T47D (cell line): Measurements from ENCODE around the gene GALNT2.

Experiments
- DNase-seq, 2 experiments: peaks; one replicate each; pipeline versions ENCODE4 v3.0.0 to v3.0.0-alpha.2; 2011 to 2012; ENCODE audit warnings: low read depth in 1 of 2, low spot score in 1 of 2
- JUND ChIP-seq: IDR thresholded peaks from 2 replicates; pipeline ENCODE4 v1.6.1; 2012; ENCODE audit warnings: low read depth
- in situ Hi-C: cut with HindIII; loops from 2 replicates; pipeline ENCODE4 v1.10.0; 2016; ENCODE audit warnings: low sequenced_read_pairs, low pct_unique_long_range_greater_than_20kb

Gene GALNT2

GRCh38 chr1:230157420-230158390 is 90.7 kb downstream of the GALNT2 start:
- no peak for DNase-seq
- TF ChIP-seq JUND, result no peak
- in situ Hi-C loops, result no loop called here

- no peak for TF ChIP-seq JUND
- DNase-seq, result peak in 1 of 2 experiments; percentile 56
- in situ Hi-C loops, result no loop called here
These were observed 91.6 kb downstream of the GALNT2 start for GRCh38 chr1:230158415-230159291.

DNA sequence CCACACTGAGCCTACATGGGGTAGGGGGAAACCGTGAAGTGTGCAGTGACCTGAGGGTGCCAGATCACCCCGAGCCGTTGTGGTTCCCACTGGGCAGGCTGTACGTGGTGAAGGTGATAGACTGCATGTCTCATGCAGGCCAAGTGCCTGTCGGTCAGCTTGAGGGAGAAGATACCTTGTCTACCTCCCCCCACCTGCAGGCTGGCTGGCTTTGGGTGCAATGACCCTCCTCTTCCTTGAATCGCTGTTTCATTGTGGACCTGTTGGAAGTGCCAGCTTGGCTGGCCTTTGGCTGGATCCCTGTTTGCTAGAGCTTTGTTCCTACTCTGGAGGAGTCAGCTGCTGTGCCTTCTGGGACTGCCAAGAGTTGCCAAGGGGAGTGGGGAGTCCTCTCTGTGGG is 92.5 kb downstream of the GALNT2 start:
- DNase-seq, result no peak
- in situ Hi-C loops, result no loop called here
- TF ChIP-seq JUND, result no peak

- no peak for TF ChIP-seq JUND
- no peak for DNase-seq
- in situ Hi-C loops, result no loop called here
These were observed 94.1 kb downstream of the GALNT2 start for GRCh38 chr1:230160957-230161771.

- in situ Hi-C loops, result no loop called here
- no peak for TF ChIP-seq JUND
- DNase-seq, result no peak
These were observed 96.2 kb downstream of the GALNT2 start for GRCh38 chr1:230163205-230163604.

DNA sequence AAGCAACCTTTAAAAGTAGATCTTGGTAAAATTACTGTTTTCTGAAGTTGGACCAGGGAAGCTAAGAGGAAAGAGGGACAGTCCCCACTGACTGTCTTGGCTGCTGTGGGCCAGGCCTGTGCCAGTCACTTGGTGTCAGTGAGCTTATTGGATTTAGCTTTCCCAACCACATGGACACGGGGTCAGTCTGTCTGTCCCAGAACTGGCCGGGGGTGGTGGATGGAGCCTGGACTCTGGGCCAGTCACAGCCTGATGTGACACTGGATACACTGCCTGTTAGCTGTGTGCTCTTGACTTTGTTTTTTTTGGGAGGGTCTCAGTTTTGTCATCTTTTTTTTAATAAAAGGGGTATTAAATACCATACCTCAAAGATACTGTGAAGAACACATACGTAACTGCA is 96.7 kb downstream of the GALNT2 start:
- DNase-seq, result no peak
- no peak for TF ChIP-seq JUND
- in situ Hi-C loops, result no loop called here

- no peak for DNase-seq
- no peak for TF ChIP-seq JUND
- in situ Hi-C loops, result no loop called here
These were observed 98.5 kb downstream of the GALNT2 start for GRCh38 chr1:230165536-230165935.

DNA sequence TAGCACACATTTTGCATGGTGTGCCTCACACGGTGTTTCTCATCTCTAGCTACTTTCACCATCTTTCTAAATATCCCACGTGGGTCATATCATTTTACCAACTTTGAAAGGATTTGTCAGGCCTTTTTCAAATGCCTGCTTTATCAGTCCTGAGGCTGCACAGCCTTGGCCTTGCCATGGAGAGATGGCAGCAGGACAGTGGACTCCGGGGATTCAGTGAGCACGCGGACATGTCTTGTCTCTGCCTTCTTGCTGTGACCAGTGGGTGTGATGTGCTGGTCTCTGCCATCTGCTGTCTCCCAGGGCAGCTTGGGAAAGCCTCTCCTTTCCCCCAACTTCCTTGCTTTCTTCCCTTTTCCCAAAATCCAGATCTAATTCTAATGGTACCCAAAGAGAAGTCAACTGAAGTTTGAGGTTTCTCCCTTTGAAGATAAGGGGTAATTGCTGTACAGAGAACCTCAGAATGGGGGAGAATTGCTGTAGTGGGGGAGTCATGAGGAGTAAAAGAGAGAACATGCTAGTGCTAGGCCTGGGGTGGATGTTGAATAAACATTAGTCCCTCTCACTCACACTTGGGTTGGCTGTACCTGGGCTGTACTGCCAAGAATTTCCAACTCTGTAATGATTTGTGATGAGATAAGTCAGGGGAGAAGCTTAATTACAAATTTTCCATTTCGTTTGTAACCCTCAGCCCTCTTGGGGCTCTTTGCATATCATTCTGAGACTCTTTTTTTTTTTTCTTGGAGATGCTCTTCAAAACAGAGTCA is 99.5 kb downstream of the GALNT2 start:
- DNase-seq, result no peak
- in situ Hi-C loops, result no loop called here
- no peak for TF ChIP-seq JUND

- peak; percentile 62 to 77 for DNase-seq
- TF ChIP-seq JUND, result no peak
- in situ Hi-C loops, result no loop called here
These were observed 100.4 kb downstream of the GALNT2 start for GRCh38 chr1:230167419-230167852.

DNA sequence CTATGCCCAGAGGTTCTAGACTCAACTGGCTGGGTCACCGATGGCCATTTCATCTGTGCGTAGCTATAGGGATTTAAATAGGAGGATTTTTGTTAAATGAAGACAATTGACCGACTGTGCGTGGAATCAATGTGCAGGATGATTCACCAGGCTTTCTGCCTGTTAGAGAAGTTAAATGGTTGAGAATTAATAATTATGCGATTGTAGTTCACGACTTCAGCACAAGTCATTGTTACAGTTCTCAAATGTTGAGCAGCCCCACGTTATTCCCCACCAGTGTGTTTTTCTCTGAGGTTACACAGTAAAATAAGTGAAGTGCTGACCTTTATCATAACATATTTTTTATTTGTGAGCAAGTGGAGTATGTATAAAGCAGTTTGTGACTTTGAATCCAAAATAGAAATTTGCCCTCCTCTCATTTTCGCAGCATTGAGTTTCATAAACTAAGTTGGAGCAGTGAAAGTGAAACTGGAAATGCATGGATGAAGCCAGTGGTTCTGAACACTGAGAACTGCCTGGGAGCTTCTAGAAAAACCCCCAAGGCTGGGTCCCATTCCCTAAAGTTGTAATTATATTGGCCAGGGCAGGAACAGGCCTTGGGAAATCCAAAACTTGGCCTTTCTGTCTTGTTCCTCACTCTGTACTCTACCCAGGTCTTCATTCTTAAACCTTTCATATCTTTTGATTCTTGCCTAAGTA is 102.6 kb downstream of the GALNT2 start:
- in situ Hi-C loops, result no loop called here
- no peak for DNase-seq
- TF ChIP-seq JUND, result no peak

DNA sequence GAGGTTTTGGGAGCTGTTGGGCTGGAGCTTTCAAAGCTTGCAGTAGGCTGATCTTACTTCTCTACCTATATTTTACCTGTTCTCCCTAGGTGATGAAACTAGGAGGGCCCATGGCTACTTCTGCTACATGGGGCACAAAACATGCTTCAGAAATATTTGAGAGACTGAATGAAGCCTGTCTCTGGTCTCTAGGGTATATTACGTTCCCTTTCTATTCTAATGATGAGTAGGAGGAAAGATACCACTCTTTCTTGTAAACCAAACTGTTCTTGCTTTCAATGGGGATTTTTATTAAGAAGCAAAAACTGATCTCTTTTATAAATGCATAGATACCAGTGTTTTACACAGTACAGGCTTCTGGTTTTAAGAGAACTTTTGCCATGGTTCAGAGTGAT is 103.1 kb downstream of the GALNT2 start:
- DNase-seq, result no peak
- in situ Hi-C loops, result no loop called here
- TF ChIP-seq JUND, result no peak
